GM08714 (cell line): ENCODE results near the gene AFF3.
"Not testable (repeated sequence)": the region's sequence is repeated elsewhere in the genome, so short reads cannot be mapped to it uniquely, and the experiment has no call there.

Experiments
- H3K4me3 ChIP-seq: fragments of 200-500 bp; sonication (Bioruptor generic); 2 replicates; pipeline ENCODE4 v1.5.1; 2014; ENCODE audit warnings: mild to moderate bottlenecking, low read length, inconsistent platforms
- ZNF274 ChIP-seq: IDR thresholded peaks from 2 replicates; pipeline ENCODE4 v1.6.1; 2012; ENCODE audit warnings: mild to moderate bottlenecking, low read depth, low read length

The AFF3 gene

GRCh38 chr2:100176925-100177324, 34.5 kb upstream of the AFF3 start:
- H3K4me3 ChIP-seq: no peak overlapping the region
- TF ChIP-seq ZNF274: no peak

GRCh38 chr2:100174026-100174431, 31.6 kb upstream of the AFF3 start:
- no peak for TF ChIP-seq ZNF274
- no peak overlapping the region for H3K4me3 ChIP-seq

GRCh38 chr2:100166701-100167100, 24.3 kb upstream of the AFF3 start:
- H3K4me3 ChIP-seq: no peak overlapping the region
- TF ChIP-seq ZNF274: no peak

GRCh38 chr2:100163605-100164004, 21.2 kb upstream of the AFF3 start:
- TF ChIP-seq ZNF274: no peak
- no peak overlapping the region for H3K4me3 ChIP-seq

- H3K4me3 ChIP-seq: no peak overlapping the region
- TF ChIP-seq ZNF274: no peak
Measured at GRCh38 chr2:100161945-100162620, 19.7 kb upstream of the AFF3 start.

GRCh38 chr2:100160396-100160795, 18.0 kb upstream of the AFF3 start:
- no peak overlapping the region for H3K4me3 ChIP-seq
- no peak for TF ChIP-seq ZNF274

GRCh38 chr2:100151832-100152231, 9.4 kb upstream of the AFF3 start:
- H3K4me3 ChIP-seq: not testable (repeated sequence)

- H3K4me3 ChIP-seq: no peak overlapping the region
- no peak for TF ChIP-seq ZNF274
Measured at GRCh38 chr2:100151310-100151709, 8.9 kb upstream of the AFF3 start.

GRCh38 chr2:100148883-100149282, 6.5 kb upstream of the AFF3 start:
- H3K4me3 ChIP-seq: no peak overlapping the region
- no peak for TF ChIP-seq ZNF274

- no peak overlapping the region for H3K4me3 ChIP-seq
- no peak for TF ChIP-seq ZNF274
Measured at GRCh38 chr2:100146657-100146960, 4.2 kb upstream of the AFF3 start.

GRCh38 chr2:100145893-100146656, 3.7 kb upstream of the AFF3 start:
- H3K4me3 ChIP-seq: no peak overlapping the region
- TF ChIP-seq ZNF274: no peak

- no peak for TF ChIP-seq ZNF274
- no peak overlapping the region for H3K4me3 ChIP-seq
Measured at GRCh38 chr2:100143286-100143685, 896 bp upstream of the AFF3 start.

- H3K4me3 ChIP-seq: peak overlapping the region; percentile 37; the same call in 1 of the 2 replicates
Measured at GRCh38 chr2:100141906-100142305, 484 bp downstream of the AFF3 start.

GRCh38 chr2:100140582-100140981, 1.8 kb downstream of the AFF3 start:
- H3K4me3 ChIP-seq: no peak overlapping the region
- TF ChIP-seq ZNF274: no peak

More at GRCh38 chr2:100141906-100142305, 484 bp downstream of the AFF3 start:
- no peak for TF ChIP-seq ZNF274

- TF ChIP-seq ZNF274: no peak
- H3K4me3 ChIP-seq: no peak overlapping the region
Measured at GRCh38 chr2:100137866-100138570, 4.4 kb downstream of the AFF3 start.

- no peak for TF ChIP-seq ZNF274
- H3K4me3 ChIP-seq: no peak overlapping the region
Measured at GRCh38 chr2:100137318-100137717, 5.1 kb downstream of the AFF3 start.
